ENCODE results near the gene RICTOR.

DNA sequence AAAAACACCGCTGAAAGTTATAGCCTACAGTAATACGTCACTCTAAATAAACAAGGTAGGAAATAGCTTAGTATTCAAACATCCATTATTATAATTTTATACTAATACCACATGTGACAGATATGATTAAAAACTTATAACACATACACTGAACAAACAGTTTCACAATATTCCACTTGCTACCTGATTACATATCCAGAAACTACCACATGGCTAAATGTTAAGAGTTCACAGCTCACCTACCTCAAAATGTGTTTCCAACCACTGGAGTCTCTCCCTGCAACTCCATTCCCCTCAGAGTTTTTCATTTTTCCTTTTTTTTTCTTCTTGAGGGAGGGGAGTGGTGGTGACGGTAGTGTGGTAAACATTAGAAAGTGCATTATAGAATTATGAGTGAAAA lies 12.1 kb downstream of the RICTOR start:
- TF ChIP-seq, protein P1, sequence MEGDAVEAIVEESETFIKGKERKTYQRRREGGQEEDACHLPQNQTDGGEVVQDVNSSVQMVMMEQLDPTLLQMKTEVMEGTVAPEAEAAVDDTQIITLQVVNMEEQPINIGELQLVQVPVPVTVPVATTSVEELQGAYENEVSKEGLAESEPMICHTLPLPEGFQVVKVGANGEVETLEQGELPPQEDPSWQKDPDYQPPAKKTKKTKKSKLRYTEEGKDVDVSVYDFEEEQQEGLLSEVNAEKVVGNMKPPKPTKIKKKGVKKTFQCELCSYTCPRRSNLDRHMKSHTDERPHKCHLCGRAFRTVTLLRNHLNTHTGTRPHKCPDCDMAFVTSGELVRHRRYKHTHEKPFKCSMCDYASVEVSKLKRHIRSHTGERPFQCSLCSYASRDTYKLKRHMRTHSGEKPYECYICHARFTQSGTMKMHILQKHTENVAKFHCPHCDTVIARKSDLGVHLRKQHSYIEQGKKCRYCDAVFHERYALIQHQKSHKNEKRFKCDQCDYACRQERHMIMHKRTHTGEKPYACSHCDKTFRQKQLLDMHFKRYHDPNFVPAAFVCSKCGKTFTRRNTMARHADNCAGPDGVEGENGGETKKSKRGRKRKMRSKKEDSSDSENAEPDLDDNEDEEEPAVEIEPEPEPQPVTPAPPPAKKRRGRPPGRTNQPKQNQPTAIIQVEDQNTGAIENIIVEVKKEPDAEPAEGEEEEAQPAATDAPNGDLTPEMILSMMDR (IDR thresholded peaks at IDR 0.05), result no peak
- TF ChIP-seq POLR2A (IDR thresholded peaks at IDR 0.05) (no peak), POLR2AphosphoS5 (IDR thresholded peaks at IDR 0.05) (no peak)
